Gastrocnemius medialis (tissue), 4 donors: Measurements from ENCODE around the gene F2RL1.

Experiments
- POLR2A ChIP-seq, 2 donors: fragments of 450-650 bp; IDR thresholded peaks; one replicate each; pipeline ENCODE4 v1.6.1; 2017; ENCODE audit warnings: antibody characterized with exemption in 2 of 2, mild to moderate bottlenecking in 2 of 2, moderate library complexity in 2 of 2
- TF ChIP-seq, protein P1 (sequence below), 5 experiments: fragments of 450-650 bp in 3 of 5; fragments of 200-600 bp in 2 of 5; sonication (generic) in 2 of 5; IDR thresholded peaks in 4 of 5; conservative IDR thresholded peaks in 1 of 5; 1 replicate in 4 of 5; 2 replicates in 1 of 5; pipeline ENCODE4 v1.5.1; 2016 to 2019; ENCODE audit warnings: antibody characterized with exemption in 5 of 5, mild to moderate bottlenecking in 3 of 5, moderate library complexity in 3 of 5

DNA sequence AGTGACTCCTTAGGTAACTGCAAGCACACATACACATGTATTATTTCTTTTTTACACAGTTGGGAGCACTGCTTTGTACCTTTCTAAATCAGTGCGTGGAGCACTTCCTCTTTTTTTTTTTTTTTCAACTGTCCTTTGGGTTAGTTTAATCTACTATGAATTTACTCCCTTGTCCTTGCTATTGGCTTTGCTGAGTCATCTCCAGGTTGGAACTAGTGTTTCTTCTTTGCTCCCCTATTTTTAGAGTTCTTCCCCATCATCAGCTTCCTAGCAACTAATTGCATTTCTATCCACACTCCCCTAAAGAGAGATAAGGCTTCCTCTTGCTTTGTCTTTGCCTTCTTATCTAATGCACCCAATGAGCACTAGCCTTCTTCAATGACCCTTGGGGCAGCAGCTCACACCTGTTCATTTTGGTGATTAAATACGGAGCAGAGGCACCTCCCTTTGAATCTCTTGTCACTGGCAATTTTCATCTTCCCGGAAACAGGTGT lies 55.3 kb downstream of the F2RL1 start:
- TF ChIP-seq, protein P1, sequence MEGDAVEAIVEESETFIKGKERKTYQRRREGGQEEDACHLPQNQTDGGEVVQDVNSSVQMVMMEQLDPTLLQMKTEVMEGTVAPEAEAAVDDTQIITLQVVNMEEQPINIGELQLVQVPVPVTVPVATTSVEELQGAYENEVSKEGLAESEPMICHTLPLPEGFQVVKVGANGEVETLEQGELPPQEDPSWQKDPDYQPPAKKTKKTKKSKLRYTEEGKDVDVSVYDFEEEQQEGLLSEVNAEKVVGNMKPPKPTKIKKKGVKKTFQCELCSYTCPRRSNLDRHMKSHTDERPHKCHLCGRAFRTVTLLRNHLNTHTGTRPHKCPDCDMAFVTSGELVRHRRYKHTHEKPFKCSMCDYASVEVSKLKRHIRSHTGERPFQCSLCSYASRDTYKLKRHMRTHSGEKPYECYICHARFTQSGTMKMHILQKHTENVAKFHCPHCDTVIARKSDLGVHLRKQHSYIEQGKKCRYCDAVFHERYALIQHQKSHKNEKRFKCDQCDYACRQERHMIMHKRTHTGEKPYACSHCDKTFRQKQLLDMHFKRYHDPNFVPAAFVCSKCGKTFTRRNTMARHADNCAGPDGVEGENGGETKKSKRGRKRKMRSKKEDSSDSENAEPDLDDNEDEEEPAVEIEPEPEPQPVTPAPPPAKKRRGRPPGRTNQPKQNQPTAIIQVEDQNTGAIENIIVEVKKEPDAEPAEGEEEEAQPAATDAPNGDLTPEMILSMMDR (IDR thresholded peaks at IDR 0.05 in 4 of 5, conservative IDR thresholded peaks at IDR 0.05 in 1 of 5) = no peak
- TF ChIP-seq POLR2A (IDR thresholded peaks at IDR 0.05) = no peak
